Spinal cord (tissue), 10 donors: Measurements from ENCODE around the gene CLEC1B. TPM values are rescaled to one million over a fixed set of nuclear protein-coding genes. Genes with fewer than 3 reads are reported as not detected.
A peak's percentile ranks its signal among the peaks of the same experiment; 100 is the strongest.

ENCODE experiments used
- DNase-seq, 6 donors: peaks; one replicate each; pipeline versions ENCODE4 v3.0.0 to v3.0.0-alpha.2; 2013 to 2015; ENCODE audit warnings: low spot score in 6 of 6, low read depth in 4 of 6
- H3K27ac ChIP-seq: one replicate; pipeline ENCODE4 v1.5.1; 2013; ENCODE audit warnings: low read depth, low read length, control low read depth
- H3K27me3 ChIP-seq: one replicate; pipeline ENCODE4 v1.6.1; 2013; ENCODE audit warnings: low read length; ENCODE audit not compliant: control insufficient read depth, insufficient read depth
- H3K36me3 ChIP-seq: one replicate; pipeline ENCODE4 v1.6.1; 2013; ENCODE audit warnings: low read length; ENCODE audit not compliant: control insufficient read depth, insufficient read depth
- H3K4me1 ChIP-seq: one replicate; pipeline ENCODE4 v1.6.1; 2013; ENCODE audit warnings: low read length; ENCODE audit not compliant: control insufficient read depth, insufficient read depth
- H3K4me3 ChIP-seq: one replicate; pipeline ENCODE4 v1.5.1; 2013; ENCODE audit warnings: low read depth, low read length, control low read depth
- H3K9me3 ChIP-seq: one replicate; pipeline ENCODE4 v1.6.1; 2013; ENCODE audit warnings: low read length; ENCODE audit not compliant: control insufficient read depth, insufficient read depth
- WGBS: methylation state at CpG from one replicate; pipeline ENCODE4 v1.1.5; 2013; ENCODE audit warnings: missing lambda C conversion rate; ENCODE audit not compliant: insufficient coverage; 5-methylcytosine and 5-hydroxymethylcytosine counted together
- polyA plus RNA-seq, 2 donors: library from polyadenylated mRNA; unstranded; fragments of 120-200 nt; gene quantifications; one replicate each; pipeline ENCODE4 v1.2.1, GENCODE V29; 2013; ENCODE audit not compliant: insufficient read length in 2 of 2
- total RNA-seq, 2 donors: library from RNA; depleted of rRNA in 1 of 2; stranded (reverse); fragments of 120-200 nt in 1 of 2; fragments of >200 nt in 1 of 2; gene quantifications; one replicate each; pipeline versions ENCODE4 v1.2.3 to v1.2.4, GENCODE V29; 2013 to 2014
- donor health status: healthy.

The CLEC1B gene
- total and polyA plus RNA-seq, 4 donors = 0.30 to 0.69 (median 0.50) TPM; not detected in 1

GRCh38 chr12:10025236-10025635 is 26.3 kb upstream of the CLEC1B start:
- H3K9me3 ChIP-seq = no peaks in the 10 kb centered on the region
- H3K27me3 ChIP-seq = no peaks in the 10 kb centered on the region
- no peak overlapping the region for H3K27ac ChIP-seq
- no peak overlapping the region for H3K4me3 ChIP-seq
- DNase-seq = no peak
- no CpG with 5 or more reads among the region's 3 CpGs for WGBS
- no peaks in the 10 kb centered on the region for H3K4me1 ChIP-seq
- no peaks in the 10 kb centered on the region for H3K36me3 ChIP-seq

- WGBS = 100% methylated on average over 1 of the region's 3 CpGs
- DNase-seq = no peak
- Histone ChIP-seq H3K4me3 (no peak overlapping the region), H3K36me3 (no peaks in the 10 kb centered on the region), H3K27me3 (no peaks in the 10 kb centered on the region), H3K27ac (no peak overlapping the region), H3K4me1 (no peaks in the 10 kb centered on the region), H3K9me3 (no peaks in the 10 kb centered on the region)
Measured at GRCh38 chr12:10021342-10021741, 22.4 kb upstream of the CLEC1B start.

GRCh38 chr12:10018386-10018785 is 19.5 kb upstream of the CLEC1B start:
- WGBS = 100% methylated on average over 1 of the region's 5 CpGs

GRCh38 chr12:10016881-10017280 is 18.0 kb upstream of the CLEC1B start:
- no peaks in the 10 kb centered on the region for H3K4me1 ChIP-seq
- no peak overlapping the region for H3K27ac ChIP-seq
- no CpG with 5 or more reads among the region's 1 CpG for WGBS
- DNase-seq = no peak
- no peaks in the 10 kb centered on the region for H3K27me3 ChIP-seq
- H3K9me3 ChIP-seq = no peaks in the 10 kb centered on the region
- H3K4me3 ChIP-seq = no peak overlapping the region
- no peaks in the 10 kb centered on the region for H3K36me3 ChIP-seq

More at GRCh38 chr12:10018386-10018785, 19.5 kb upstream of the CLEC1B start:
- no peaks in the 10 kb centered on the region for H3K9me3 ChIP-seq
- H3K4me1 ChIP-seq = no peaks in the 10 kb centered on the region
- no peaks in the 10 kb centered on the region for H3K27me3 ChIP-seq
- H3K36me3 ChIP-seq = no peaks in the 10 kb centered on the region
- no peak overlapping the region for H3K4me3 ChIP-seq
- DNase-seq = no peak
- no peak overlapping the region for H3K27ac ChIP-seq

- H3K36me3 ChIP-seq = no peaks in the 10 kb centered on the region
- H3K9me3 ChIP-seq = no peaks in the 10 kb centered on the region
- H3K27me3 ChIP-seq = no peaks in the 10 kb centered on the region
- H3K27ac ChIP-seq = no peak overlapping the region
- H3K4me1 ChIP-seq = no peaks in the 10 kb centered on the region
- DNase-seq = no peak
- no CpG with 5 or more reads among the region's 4 CpGs for WGBS
- no peak overlapping the region for H3K4me3 ChIP-seq
Measured at GRCh38 chr12:10015450-10015849, 16.5 kb upstream of the CLEC1B start.

GRCh38 chr12:10012630-10013330 is 13.9 kb upstream of the CLEC1B start:
- no peaks in the 10 kb centered on the region for H3K9me3 ChIP-seq
- no peaks in the 10 kb centered on the region for H3K27me3 ChIP-seq
- no peaks in the 10 kb centered on the region for H3K36me3 ChIP-seq
- no peaks in the 10 kb centered on the region for H3K4me1 ChIP-seq
- no peak overlapping the region for H3K27ac ChIP-seq
- no CpG with 5 or more reads among the region's 6 CpGs for WGBS
- no peak for DNase-seq
- H3K4me3 ChIP-seq = no peak overlapping the region

GRCh38 chr12:10001171-10001776 is 2.4 kb upstream of the CLEC1B start:
- no peak overlapping the region for H3K27ac ChIP-seq
- H3K4me3 ChIP-seq = no peak overlapping the region
- 92% methylated on average over 2 of the region's 4 CpGs for WGBS
- H3K27me3 ChIP-seq = no peaks in the 10 kb centered on the region
- H3K36me3 ChIP-seq = no peaks in the 10 kb centered on the region
- no peaks in the 10 kb centered on the region for H3K9me3 ChIP-seq
- no peaks in the 10 kb centered on the region for H3K4me1 ChIP-seq
- no peak for DNase-seq

GRCh38 chr12:9992296-9992695 is 6.6 kb downstream of the CLEC1B start:
- Histone ChIP-seq H3K4me3 (no peak overlapping the region), H3K9me3 (no peaks in the 10 kb centered on the region), H3K27me3 (no peaks in the 10 kb centered on the region), H3K27ac (no peak overlapping the region), H3K4me1 (no peaks in the 10 kb centered on the region), H3K36me3 (no peaks in the 10 kb centered on the region)
- WGBS = no CpG with 5 or more reads among the region's 4 CpGs
- peak in 1 of 6 donors; percentile 4 for DNase-seq

GRCh38 chr12:9991876-9992275 is 7.0 kb downstream of the CLEC1B start:
- Histone ChIP-seq H3K4me1 (no peaks in the 10 kb centered on the region), H3K4me3 (no peak overlapping the region), H3K27ac (no peak overlapping the region), H3K27me3 (no peaks in the 10 kb centered on the region), H3K9me3 (no peaks in the 10 kb centered on the region), H3K36me3 (no peaks in the 10 kb centered on the region)
- no CpG with 5 or more reads among the region's 3 CpGs for WGBS
- DNase-seq = no peak

- no CpG with 5 or more reads among the region's 3 CpGs for WGBS
- no peaks in the 10 kb centered on the region for H3K36me3 ChIP-seq
- no peak for DNase-seq
Measured at GRCh38 chr12:9980126-9980525, 18.8 kb downstream of the CLEC1B start.

More at GRCh38 chr12:9980126-9980525, 18.8 kb downstream of the CLEC1B start:
- no peak overlapping the region for H3K4me3 ChIP-seq
- peaks cover 5% of the 10 kb centered on the region for H3K9me3 ChIP-seq
- H3K27me3 ChIP-seq = no peaks in the 10 kb centered on the region
- no peak overlapping the region for H3K27ac ChIP-seq
- H3K4me1 ChIP-seq = no peaks in the 10 kb centered on the region
